Ovary (tissue), 9 donors: ENCODE results near the gene NFIC. TPM values are rescaled to one million over a fixed set of nuclear protein-coding genes. Genes with fewer than 3 reads are reported as not detected.
"Not testable (repeated sequence)": the region's sequence is repeated elsewhere in the genome, so short reads cannot be mapped to it uniquely, and the experiment has no call there.

ENCODE experiments used
- DNase-seq, 5 donors: peaks; one replicate each; pipeline ENCODE4 v3.0.0-alpha.2; 2019 to 2020
- H3K27ac ChIP-seq, 2 donors: fragments of 200-600 bp; one replicate each; pipeline versions ENCODE4 v1.5.1 to v1.8.0; 2019 to 2022
- H3K27me3 ChIP-seq: fragments of 200-600 bp; one replicate; pipeline ENCODE4 v1.8.0; 2022
- H3K36me3 ChIP-seq: fragments of 200-600 bp; sonication (generic); one replicate; pipeline ENCODE4 v1.5.1; 2019
- H3K4me1 ChIP-seq: one replicate; pipeline ENCODE4 v1.8.1; 2013; ENCODE audit warnings: mild to moderate bottlenecking, moderate library complexity; ENCODE audit not compliant: insufficient read depth
- H3K4me3 ChIP-seq: fragments of 200-600 bp; sonication (generic); one replicate; pipeline ENCODE4 v1.5.1; 2017
- H3K9me3 ChIP-seq, 2 donors: fragments of 200-600 bp in 1 of 2; sonication (generic) in 1 of 2; one replicate each; pipeline versions ENCODE4 v1.5.1 to v1.8.1; 2013 to 2019; ENCODE audit warnings: mild to moderate bottlenecking in 1 of 2, moderate library complexity in 1 of 2
- CTCF ChIP-seq, 3 donors: fragments of 450-650 bp in 2 of 3; fragments of 200-600 bp in 1 of 3; IDR thresholded peaks; one replicate each; pipeline versions ENCODE4 v1.5.1 to v1.8.0; 2016 to 2022; ENCODE audit warnings: antibody characterized with exemption in 3 of 3, mild to moderate bottlenecking in 1 of 3
- EP300 ChIP-seq: sonication (generic); formaldehyde crosslinking; IDR thresholded peaks from one replicate; pipeline ENCODE4 v1.6.1; 2017; ENCODE audit warnings: antibody characterized with exemption
- POLR2A ChIP-seq: fragments of 450-650 bp; IDR thresholded peaks from one replicate; pipeline ENCODE4 v1.6.1; 2017; ENCODE audit warnings: antibody characterized with exemption, mild to moderate bottlenecking, moderate library complexity
- WGBS, 3 donors: extraction: QIAGEN DNeasy Blood & Tissue Kit in 1 of 3; methylation state at CpG; one replicate each; pipeline versions ENCODE4 v1.1.5 to v1.1.7; 2013 to 2017; 5-methylcytosine and 5-hydroxymethylcytosine counted together
- intact Hi-C, 4 donors: fragments of 100-400 bp; cut with DNase I; formaldehyde crosslinking; loops; one replicate each; pipeline versions ENCODE4 v1.11.0 to v1.15.1; 2022 to 2023
- polyA plus RNA-seq, 2 donors: library from polyadenylated mRNA; stranded (reverse); fragments of 200-250 nt in 1 of 2; fragments of 350-450 nt in 1 of 2; fragmentation: Illumina TruSeq in 1 of 2; extraction: RNeasy Lipid Tissue Mini Kit (QIAGEN cat#74804) in 1 of 2; gene quantifications; one replicate each; pipeline ENCODE4 v1.2.3, GENCODE V29; 2013 to 2014
- total RNA-seq, 7 donors: library from RNA; depleted of rRNA in 2 of 7; stranded (reverse); fragments of >200 nt in 2 of 7; fragmentation: NEBNext Ultra II Directional in 3 of 7; extraction: Animal tissue kit (Norgen Biotek cat#: 25700) in 3 of 7; gene quantifications; one replicate each; pipeline versions ENCODE4 v1.1.0 to v1.2.4, GENCODE V29; 2016 to 2023
- donor health status: DM: no; HTN: no; CAD: no; lungs with moderate emphysema.
- donor health status: DM: no; HTN: no; CAD: no.
- donor health status: Bipolar disorder and iron deficiency.
- donor health status: DM: yes; HTN: yes; CAD: no.
- donor health status: DM: no; HTN: no; CAD: no.
- donor health status: DM: yes; HTN: yes; CAD: no.

NFIC gene
- total and polyA plus RNA-seq, 9 donors = 31.9 to 345 (median 250) TPM

GRCh38 chr19:3374369-3375112 lies 8.2 kb downstream of the NFIC start:
- peak; percentile 66 to 77 (median 71) for DNase-seq

GRCh38 chr19:3375221-3376090 lies 9.1 kb downstream of the NFIC start:
- H3K9me3 ChIP-seq = no peaks in the 10 kb centered on the region
- peak overlapping the region; percentile 81 to 87 for H3K27ac ChIP-seq
- H3K4me1 ChIP-seq = peaks cover 27% of the 10 kb centered on the region
- peak; percentile 88 to 96 (median 91) for DNase-seq
- TF ChIP-seq POLR2A = no peak
- peak; percentile 6 for TF ChIP-seq EP300
- no peaks in the 10 kb centered on the region for H3K36me3 ChIP-seq
- WGBS, 3 donors = 11 to 13% (median 12%) methylated on average over 29 to 32 of the region's 32 CpGs
- H3K4me3 ChIP-seq = peak overlapping the region; percentile 30
- no peaks in the 10 kb centered on the region for H3K27me3 ChIP-seq
- intact Hi-C loops = no loop called here

More at GRCh38 chr19:3374369-3375112, 8.2 kb downstream of the NFIC start:
- H3K4me3 ChIP-seq = peak overlapping the region; percentile 30
- TF ChIP-seq EP300 = no peak
- no peak for TF ChIP-seq POLR2A
- no peak for TF ChIP-seq CTCF (IDR thresholded peaks at IDR 0.05)
- no peaks in the 10 kb centered on the region for H3K27me3 ChIP-seq
- intact Hi-C loops = no loop called here
- no peaks in the 10 kb centered on the region for H3K36me3 ChIP-seq
- peak overlapping the region; percentile 81 to 87 for H3K27ac ChIP-seq
- H3K4me1 ChIP-seq = peaks cover 32% of the 10 kb centered on the region
- H3K9me3 ChIP-seq = no peaks in the 10 kb centered on the region
- WGBS, 3 donors = 23 to 27% (median 24%) methylated on average over 10 of the region's 10 CpGs

GRCh38 chr19:3376091-3376455 lies 9.7 kb downstream of the NFIC start:
- H3K9me3 ChIP-seq, intact Hi-C loops, DNase-seq, H3K4me3 ChIP-seq, H3K36me3 ChIP-seq, H3K27me3 ChIP-seq: not testable (repeated sequence)
- peaks cover 23% of the 10 kb centered on the region for H3K4me1 ChIP-seq
- 80 to 88% (median 86%) methylated on average over 12 of the region's 12 CpGs for WGBS, 3 donors
- peak overlapping the region; percentile 81 to 87 for H3K27ac ChIP-seq

- Histone ChIP-seq H3K9me3 (no peaks in the 10 kb centered on the region), H3K4me3 (no peak overlapping the region), H3K27ac (peak overlapping the region; percentile 33 to 41), H3K27me3 (no peaks in the 10 kb centered on the region), H3K4me1 (peaks cover 45% of the 10 kb centered on the region), H3K36me3 (no peaks in the 10 kb centered on the region)
- DNase-seq = peak in 1 of 5 donors; percentile 46
- intact Hi-C loops = no loop called here
- 33 to 41% (median 41%) methylated on average over 11 of the region's 11 CpGs for WGBS, 3 donors
- TF ChIP-seq EP300 (no peak), CTCF (IDR thresholded peaks at IDR 0.05) (no peak), POLR2A (no peak)
Measured at GRCh38 chr19:3378352-3379150, 12.2 kb downstream of the NFIC start.

GRCh38 chr19:3380829-3381228 lies 14.4 kb downstream of the NFIC start:
- TF ChIP-seq CTCF (IDR thresholded peaks at IDR 0.05) = no peak
- no peak for TF ChIP-seq POLR2A
- no peak for TF ChIP-seq EP300
- 91 to 94% (median 93%) methylated on average over 11 of the region's 11 CpGs for WGBS, 3 donors
- intact Hi-C loops = no loop called here
- H3K36me3 ChIP-seq = no peaks in the 10 kb centered on the region
- H3K27me3 ChIP-seq = no peaks in the 10 kb centered on the region
- no peak overlapping the region for H3K4me3 ChIP-seq
- no peak overlapping the region for H3K27ac ChIP-seq
- H3K9me3 ChIP-seq = no peaks in the 10 kb centered on the region
- DNase-seq = no peak
- H3K4me1 ChIP-seq = peaks cover 42% of the 10 kb centered on the region
